ENCODE measurements around the gene TRAP1.

TRAP1 gene
- total RNA-seq, result 85.4 reads per million, percentile 79 among the genes with 10 or more reads in this experiment

DNA sequence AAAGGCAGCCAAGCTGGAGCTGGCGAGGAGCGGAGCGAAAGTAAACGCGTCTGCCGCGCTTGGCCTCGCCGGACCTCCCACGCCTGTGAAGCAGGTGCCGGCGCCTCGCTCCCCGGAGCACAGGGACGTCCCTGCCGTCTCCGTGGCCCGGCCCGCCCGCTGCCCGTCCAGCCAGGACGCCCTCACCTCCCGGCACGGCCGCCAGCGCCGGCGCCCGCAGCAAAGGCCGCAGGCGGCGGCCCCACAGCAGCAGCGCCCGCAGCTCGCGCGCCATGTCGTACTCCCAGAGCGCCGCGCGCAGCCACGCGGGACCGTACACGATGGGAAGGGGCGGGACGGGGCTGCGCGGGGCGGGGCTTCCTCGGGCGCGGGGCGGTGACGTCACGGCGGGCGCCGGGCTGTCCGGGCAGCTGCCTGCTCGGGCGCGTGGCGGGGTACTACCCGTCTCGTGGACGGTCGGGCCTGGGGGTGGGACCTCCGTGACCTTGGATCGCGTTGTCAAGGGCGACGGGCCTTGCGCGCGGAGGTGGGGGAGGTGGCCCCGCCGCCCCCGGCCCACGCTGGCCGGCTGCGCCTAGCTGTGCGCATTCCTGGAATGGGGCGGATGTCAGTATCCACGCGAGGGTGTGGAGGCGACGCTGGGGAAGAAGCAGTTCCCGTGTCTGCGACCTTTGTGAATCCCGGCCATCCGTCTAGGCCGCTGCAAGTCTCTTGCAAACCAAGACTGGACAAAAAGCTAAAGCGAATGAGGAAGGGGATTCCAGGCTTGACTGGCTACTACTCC lies at the start of gene TRAP1:
TRAP1 (minus strand) TSS at position 290 of the 784 bp plus-strand sequence; CDS start at position 274, 16 bp downstream.
- peak; percentile 89 for DNase-seq

DNA sequence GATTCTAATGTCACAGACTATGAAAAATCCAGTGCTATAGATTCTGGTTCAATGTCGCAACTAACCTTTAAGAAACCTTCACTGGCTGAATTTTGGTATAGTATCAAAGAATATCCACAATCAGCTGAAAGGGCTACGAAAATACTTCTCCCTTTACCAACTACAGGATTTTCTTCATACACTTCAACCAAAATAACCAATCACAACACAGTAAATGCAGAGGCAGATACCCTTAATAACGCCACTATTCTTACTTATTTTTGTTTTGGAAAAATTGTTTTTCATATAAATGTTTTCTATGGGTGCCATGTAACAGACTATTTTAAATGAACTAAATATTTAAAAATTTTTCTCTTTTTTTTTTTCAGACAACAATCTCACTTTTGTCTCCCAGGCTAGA lies 48.9 kb upstream of the TRAP1 start:
- DNase-seq, result no peak

DNA sequence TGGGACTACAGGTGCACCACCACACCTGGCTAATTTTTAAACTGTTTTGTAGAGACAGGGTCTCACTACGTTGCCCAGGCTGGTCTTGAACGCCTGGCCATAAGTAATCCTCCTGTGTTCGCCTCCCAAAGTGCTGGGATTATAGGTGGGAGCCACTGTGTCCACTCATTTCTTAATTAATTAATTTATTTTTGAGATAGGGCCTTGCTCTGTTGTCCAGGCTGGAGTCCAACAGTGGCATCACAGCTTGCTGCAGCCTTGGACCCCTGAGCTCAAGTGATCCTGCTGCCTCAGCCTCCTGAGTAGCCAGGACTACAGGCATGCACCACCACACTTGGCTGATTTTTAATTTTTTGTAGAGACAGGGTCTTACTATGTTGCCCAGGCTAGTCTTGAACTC lies 47.1 kb upstream of the TRAP1 start:
- DNase-seq, result no peak

DNA sequence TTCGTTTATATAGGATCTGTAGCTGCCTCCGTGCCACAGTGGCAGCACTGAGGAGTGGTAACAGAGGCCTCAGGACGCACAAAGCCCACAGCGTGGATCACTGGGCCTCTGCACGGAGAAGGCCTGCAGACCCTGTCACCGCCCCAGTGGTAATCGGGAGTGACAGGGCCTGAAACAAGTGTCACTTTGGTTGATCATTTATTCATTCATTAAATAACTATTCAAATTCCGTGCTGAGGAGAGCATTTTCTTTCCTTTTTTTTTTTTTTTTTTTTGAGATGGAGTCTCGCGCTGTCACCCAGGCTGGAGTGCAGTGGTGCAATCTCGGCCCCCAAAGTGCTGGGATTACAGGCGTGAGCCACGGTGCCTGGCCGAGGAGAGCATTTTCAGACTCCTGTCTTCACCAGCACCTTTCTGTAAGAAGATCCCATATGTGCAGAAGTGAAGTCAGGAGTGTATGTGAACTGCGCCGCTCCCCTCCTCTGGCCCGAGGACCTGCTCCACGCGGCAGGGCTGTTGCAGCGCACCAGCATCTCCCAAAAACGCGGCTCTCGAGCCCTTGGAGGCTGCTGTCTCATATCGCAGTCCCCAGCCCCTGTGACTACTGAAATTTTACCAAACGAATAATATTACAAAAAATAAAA lies 44.9 kb upstream of the TRAP1 start:
- no peak for DNase-seq

DNA sequence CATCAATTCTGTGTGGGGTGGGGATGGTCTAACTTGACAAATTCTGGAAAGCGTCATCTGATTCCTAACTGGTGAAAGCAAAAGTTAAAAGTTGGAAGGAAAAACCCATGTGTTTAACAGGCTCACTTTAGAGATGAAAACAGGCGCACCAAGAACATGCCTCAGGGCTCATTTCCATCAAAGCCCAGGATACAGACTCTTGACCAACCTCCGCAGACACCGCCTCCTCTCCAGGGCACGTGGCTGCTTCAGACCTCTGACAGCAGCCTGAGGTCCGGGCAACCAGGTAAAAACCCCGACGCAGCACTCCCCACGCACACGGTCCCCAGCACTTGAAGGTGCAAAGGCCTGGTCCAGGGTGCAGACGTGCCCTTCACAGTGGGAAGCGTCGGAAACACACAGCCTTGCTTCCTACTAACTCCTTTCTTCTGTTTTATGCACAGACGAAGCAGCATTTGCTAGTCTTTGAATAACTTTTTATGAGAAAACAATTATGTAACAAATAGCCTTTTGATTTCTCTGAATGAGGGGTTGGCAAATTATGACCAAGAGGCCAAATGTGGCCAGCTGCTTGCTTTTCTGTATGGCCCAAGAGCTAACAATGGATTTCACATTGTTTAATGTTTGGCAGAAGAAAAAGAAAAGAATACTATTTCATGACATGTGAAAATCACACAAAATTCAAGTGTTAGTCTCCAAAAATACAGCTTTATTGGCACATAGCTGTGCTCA lies 44.2 kb upstream of the TRAP1 start:
- DNase-seq, result no peak

DNA sequence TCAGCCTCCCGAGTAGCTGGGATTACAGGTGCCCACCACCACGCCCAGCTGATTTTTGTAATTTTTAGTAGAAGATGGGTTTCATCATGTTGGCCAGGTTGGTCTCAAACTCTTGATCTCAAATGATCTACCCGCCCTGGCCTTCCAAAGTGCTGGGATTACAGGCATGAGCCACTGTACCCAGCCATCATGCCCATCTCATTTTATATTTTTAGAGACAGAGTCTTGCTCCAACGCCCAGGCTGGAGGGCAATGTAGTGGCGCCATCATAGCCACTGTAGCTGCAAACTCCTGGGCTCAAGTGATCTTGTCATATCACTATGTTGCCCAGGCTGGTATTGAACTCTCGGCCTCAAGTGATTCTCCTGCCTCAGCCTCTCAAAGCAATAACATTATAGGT lies 43.2 kb upstream of the TRAP1 start:
- no peak for DNase-seq

DNA sequence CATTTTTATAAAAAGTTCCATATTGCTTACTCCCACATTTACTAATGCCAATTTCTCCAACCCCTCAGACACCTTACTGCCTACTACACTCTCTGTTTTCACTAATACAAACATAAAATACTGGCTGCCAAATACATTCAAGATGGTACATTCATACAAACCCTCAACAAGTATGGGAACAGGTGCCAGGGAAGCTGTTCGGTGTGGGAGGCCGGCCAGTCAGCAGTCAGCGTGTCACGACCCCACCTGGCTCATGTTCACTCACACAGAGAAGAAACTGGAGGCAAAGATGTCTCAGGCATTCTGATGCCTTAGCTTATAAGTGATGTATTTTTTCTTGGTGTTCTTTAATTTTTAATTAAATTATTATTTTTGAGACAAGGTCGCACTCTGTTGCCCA lies 42.4 kb upstream of the TRAP1 start:
- DNase-seq, result no peak

DNA sequence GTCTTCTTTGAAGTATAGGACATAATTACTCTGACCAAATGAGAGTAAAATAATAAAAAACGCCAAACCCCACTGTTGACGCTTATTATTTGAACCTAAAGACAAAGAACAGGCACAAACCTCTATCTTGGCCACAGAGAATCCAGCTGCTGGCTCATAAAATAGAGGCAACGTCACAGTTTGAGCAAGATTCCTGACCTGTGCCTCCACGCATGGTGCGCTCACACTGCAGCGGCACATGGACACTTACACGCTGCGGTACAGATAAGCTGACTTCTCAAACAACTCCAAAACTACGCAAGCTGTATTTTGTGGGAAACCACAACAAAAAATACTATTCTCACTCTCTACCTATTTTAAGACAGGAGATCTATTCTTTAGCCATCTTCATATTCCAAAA lies 38.8 kb upstream of the TRAP1 start:
- DNase-seq, result no peak

DNA sequence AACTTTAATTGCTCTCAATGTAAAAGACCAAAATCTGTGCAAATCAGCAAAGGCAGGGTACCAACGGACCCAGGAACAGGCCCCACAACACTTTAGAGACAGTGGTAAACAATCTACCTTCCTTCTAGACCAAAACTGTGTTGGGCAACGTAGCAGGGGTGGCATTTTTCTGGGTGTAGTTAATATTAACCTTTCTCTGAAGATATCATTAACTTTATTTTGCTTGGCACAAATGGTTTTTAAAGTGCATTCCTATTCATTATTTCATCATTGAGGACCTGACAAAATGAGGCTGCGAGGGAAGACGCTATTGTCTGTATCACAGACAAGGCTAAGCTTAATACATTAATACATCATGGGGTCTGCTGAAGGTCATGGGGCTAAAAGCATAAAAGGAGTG lies 37.9 kb upstream of the TRAP1 start:
- no peak for DNase-seq

DNA sequence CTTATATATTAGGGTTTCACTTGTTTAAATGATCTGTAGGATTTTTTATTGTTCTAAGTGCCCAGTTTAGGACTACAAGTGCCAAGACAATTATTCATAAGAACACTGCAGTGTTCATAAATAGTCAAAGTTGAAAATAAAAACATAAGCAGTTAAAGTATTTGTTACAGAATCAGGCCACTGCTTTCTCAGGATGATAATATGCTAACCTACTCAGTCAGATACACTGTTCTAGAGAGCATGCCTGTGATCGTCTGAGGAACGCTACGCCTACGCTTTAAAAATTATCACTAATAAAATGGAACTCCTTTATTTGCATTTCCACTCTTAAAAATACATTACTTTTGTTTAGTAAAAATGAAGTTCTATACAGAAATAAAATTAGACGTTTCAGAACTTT lies 37.4 kb upstream of the TRAP1 start:
- DNase-seq, result no peak

DNA sequence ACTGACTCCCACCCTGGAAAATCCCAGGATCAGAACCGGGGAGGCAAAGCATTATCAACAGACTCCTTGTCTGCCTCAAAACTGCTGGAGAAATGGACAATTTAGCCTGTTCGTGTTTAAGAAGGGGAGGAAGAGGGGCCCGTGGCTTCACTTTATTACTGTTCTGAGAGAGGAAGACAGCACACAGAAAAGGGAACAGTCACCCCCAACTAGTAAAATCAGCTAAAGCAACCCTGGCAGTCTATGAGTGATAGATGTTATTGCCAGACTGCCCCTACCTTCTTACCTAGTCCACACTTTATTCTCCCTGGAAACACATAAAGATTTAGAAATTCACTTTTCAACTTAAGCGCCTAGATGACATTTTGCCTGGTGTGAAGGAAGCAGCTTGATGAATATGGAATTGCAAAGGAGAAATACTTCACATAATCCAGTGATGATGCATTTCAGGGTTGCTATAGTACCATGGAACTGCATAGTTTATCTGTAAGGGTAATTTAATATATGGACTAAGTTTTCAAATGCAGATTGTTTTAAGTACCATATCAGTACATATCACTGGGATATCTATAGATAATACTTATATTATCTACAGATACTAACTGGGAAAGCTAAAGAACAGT lies 36.9 kb upstream of the TRAP1 start:
- no peak for DNase-seq

DNA sequence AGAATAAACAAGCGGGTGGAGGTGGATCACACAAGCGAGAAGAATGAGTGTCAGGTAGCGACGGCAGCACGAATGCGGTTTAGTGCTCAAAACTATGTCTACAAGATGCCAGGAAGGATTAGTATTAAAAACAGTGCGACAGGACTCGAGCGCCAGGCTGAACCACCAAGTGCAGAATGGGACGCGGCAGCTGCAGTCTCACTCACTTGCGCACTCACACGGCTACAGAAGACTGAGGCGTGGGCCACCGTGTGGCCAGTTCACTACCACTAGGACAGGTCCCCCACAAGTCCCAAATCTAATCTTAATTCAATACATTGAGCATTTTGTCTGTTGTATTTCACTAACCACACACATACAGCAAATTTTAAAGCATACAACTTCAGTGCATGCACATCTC lies 35.7 kb upstream of the TRAP1 start:
- no peak for DNase-seq

DNA sequence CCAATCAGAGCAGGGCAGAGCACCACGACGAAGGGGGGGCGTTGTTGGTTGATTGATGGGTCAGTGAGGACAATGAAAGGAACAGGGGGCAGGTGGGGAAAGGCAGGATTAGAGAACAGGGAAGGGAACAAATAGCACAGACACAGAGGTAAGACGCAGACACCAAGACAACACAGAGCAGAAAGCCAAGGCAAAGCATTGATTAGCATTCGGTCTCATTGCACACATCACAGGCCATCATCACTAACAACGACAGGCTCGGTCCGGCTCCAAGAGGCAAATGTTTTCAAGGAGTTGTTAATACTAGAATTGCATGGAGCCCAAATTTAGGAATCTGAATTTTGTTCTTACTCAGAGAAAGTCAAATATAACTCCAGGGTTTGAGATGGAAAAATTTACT lies 34.6 kb upstream of the TRAP1 start:
- DNase-seq, result no peak

DNA sequence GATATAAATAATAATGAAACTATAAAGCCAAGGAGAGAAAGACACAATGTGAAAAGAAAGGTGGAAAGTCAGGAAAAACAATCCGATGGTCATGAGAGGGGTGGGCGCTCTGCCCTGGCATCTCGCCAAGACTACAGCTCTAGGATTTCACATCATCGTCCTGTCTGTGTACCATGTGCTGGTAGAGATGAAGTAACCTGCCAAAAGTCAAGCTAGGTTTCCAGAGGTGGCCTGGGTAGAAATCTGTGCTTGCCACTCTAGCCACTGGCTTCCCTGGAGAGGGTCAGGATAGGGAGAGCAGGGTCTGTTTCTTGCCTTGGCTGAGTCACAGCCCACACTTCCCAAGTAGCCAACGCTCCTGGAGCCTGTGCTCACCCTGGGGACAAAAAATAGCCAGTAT lies 31.0 kb upstream of the TRAP1 start:
- no peak for DNase-seq

DNA sequence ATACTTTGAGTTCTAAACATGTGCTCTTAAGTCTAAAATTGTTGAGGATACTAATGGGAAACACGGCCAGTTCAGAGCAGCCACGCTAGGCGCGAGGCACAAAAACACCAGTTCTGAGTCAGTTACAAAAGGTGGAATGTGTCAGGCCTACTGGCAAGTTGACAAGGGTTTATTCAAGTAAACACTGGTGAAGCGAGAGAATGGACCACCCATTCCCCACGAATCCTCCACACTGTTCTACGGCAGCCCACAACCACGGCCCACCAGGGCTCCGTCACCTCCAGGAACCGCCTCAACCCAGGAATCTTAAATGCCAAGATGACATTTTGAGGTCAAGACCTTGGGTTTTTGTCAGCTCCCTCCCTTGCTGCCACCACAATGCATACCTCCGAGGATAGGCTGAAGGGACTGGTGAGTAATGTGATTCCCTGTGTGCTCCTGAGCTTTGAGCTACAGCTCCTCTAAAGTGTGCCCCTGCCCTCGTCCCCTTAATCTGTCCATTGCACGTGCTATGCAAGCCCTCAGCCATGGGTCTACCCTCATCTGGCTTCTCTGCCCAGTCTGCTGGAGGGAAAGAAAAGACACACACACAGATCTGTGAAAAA lies 28.5 kb upstream of the TRAP1 start:
- no peak for DNase-seq

DNA sequence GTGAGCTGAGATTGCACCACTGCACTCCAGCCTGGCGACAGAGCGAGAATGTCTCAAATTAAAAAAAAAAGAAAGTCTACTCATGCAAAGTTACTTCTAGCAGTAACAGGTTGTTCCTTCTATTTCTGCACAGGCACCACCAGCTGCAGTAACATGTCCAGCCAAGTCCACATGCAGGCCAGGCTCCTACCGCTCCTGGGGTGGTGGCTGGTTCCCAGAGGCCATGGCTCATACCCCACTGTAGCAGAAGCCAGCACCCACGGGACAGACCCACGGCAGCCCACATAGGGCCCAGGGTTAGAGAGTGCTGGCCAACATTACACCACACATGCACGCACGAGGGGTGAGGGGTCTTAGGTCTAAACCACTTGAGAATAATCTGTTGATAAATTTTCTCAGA lies 26.7 kb upstream of the TRAP1 start:
- no peak for DNase-seq

DNA sequence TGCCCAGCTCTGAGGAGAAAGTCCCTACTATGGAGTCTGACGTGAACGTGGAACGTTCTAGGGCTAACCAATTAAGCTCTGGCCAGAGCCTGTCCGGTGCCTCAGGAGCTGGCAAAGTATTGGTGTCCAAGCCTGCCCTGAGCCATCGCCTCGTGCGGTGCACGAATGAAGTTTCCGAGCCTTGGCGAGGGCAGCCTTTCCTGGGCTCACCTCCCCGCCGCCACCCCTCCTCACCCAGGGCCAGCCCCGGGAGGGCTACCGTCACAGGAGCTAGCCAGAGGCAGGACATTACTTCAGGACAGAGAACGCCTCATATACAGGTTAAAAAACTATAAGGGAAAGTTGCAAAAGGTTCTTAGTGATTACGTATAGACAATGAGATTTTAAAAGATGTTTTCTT lies 23.6 kb upstream of the TRAP1 start:
- DNase-seq, result no peak

DNA sequence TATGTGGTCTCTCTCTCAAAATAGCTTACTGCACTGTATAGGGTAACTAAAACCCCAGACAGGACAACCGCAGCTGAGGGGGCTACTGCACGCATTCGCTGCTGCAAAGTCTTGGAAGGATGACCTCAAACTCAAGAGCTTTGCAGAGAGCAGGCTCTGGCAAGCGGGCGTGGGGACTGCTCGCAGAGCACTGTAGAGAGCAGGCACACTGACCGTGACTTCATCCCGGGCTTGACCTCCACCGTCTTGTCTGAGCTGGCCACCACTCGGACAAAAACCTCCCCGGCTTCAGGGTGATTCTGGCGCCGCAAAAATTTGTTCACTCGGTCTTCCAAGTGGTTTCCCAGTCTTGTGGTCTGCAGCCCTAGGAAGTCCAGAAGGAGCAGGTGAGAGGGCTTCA lies 22.9 kb upstream of the TRAP1 start:
- DNase-seq, result no peak

DNA sequence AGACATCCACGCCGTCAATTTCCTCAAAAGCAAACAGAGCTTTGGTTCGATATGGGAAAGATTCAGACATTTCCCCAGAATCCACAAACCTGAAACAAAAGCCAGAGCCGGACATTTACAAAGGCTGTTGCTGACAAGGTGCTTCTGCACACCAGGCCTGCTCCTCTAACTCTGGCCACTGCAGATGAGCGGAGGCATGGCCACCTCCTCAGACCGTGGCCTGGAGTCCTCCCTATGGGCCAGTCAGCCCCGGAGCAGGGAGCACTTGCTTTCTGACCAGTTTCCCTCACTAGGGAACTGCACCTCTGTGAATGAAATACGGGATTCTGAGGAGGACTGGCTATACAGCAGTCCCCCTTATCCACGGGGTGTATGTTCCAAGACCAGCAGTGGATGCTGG lies 22.3 kb upstream of the TRAP1 start:
- no peak for DNase-seq

DNA sequence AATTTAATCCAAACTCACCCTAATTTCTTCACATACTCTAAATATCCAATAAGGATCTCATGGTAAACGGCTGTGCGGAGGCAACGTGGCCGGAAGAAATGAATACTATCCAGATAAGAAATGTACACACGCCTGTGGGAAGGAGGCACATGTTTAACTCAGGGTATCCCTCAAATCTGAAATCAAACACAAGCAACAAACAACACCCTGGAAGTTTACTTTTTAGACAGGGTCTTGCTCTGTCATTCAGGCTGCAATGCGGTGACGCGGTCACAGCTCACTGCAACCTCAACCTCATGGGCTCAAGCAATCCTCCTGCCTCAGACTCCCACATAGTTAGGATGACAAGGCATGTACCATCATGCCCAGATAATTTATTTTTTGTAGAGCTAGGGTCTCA lies 21.2 kb upstream of the TRAP1 start:
- DNase-seq, result no peak

DNA sequence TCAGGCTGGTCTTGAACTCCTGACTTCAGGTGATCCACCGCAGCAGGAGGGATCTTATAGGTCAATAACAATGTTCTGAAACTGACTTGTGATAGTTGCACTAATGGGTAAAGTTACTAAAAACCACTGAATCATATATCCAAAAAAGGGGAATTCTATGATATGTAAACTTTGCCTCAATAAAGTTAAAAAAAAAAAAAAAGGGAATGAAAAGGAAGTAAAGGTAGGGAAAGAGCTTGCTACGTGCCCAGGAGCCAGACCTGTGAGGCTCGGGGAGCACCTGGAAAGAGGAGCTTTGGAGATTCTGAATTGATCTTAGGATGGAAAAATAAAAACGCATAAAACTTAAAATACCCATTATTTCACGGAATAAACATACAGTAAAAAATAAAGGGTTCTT lies 20.8 kb upstream of the TRAP1 start:
- DNase-seq, result no peak

DNA sequence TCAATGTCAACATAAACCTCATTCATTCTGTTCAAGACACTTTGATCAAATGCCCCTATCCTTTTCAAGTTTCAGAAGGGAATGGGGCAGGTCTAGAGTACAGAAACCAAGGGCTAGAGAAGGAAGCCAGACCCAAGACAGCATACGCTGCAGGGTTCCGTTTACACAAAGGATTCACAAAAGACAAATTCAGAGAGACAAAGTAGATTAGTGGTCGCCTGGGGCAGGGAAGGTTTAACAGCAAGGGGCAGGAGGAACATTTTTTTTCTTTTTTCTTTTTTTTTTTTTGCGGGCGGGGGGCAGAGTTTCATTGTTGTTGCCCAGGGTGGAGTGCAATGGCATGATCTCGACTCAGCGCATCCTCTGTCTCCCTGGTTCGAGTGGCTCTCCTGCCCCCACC lies 19.9 kb upstream of the TRAP1 start:
- no peak for DNase-seq

DNA sequence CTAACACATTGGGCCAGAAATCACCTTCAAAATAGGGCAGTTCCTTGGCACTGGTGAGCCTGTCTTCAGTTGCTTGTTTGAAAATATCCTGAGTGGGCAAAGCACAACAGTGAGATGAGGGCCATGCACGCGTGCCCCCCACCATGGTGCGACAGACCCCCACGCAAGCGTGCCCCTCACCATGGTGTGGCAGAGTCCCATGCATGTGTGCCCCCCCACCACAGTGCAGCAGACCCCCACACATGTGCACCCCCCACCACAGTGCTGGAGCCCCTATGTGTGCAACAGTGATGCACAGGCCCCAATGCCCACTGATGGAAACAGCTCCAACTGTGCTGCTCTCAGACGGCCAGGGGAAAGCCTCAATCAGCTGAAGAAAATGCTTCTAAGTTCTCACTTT lies 18.8 kb upstream of the TRAP1 start:
- no peak for DNase-seq

Data from effector CD4-positive, alpha-beta T cell (primary cell).